H9 (cell line): ENCODE measurements around the gene FMN1. TPM values are rescaled to one million over a fixed set of nuclear protein-coding genes. Genes with fewer than 3 reads are reported as not detected.

Experiments used
- DNase-seq: peaks from one replicate; pipeline ENCODE4 v3.0.0-alpha.2; 2017
- H2AFZ ChIP-seq: one replicate; pipeline ENCODE4 v1.6.1; 2013; ENCODE audit warnings: mild to moderate bottlenecking, low read length, control low read depth, moderate library complexity
- H2AK5ac ChIP-seq: 2 replicates; pipeline ENCODE4 v1.6.1; 2013; ENCODE audit warnings: low read length, control low read depth, mixed read lengths; ENCODE audit not compliant: insufficient read length
- H2BK120ac ChIP-seq: one replicate; pipeline ENCODE4 v1.6.1; 2013; ENCODE audit warnings: low read depth, mild to moderate bottlenecking, low read length, control low read depth, inconsistent platforms; ENCODE audit not compliant: poor library complexity, severe bottlenecking
- H2BK12ac ChIP-seq: 2 replicates; pipeline ENCODE4 v1.6.1; 2013; ENCODE audit warnings: low read length, control low read depth, mixed read lengths, low read depth; ENCODE audit not compliant: insufficient read length
- H2BK15ac ChIP-seq: 2 replicates; pipeline ENCODE4 v1.6.1; 2013; ENCODE audit warnings: low read depth, low read length, control low read depth
- H2BK20ac ChIP-seq: one replicate; pipeline ENCODE4 v1.6.1; 2013; ENCODE audit warnings: low read depth, mild to moderate bottlenecking, low read length, control low read depth, inconsistent platforms; ENCODE audit not compliant: poor library complexity, severe bottlenecking
- H2BK5ac ChIP-seq: 2 replicates; pipeline ENCODE4 v1.6.1; 2013; ENCODE audit warnings: low read length, control low read depth, mixed read lengths; ENCODE audit not compliant: insufficient read length
- H3K14ac ChIP-seq: 2 replicates; pipeline ENCODE4 v1.6.1; 2013; ENCODE audit warnings: low read length, control low read depth; ENCODE audit not compliant: insufficient read depth
- H3K18ac ChIP-seq: 2 replicates; pipeline ENCODE4 v1.6.1; 2013; ENCODE audit warnings: low read depth, mild to moderate bottlenecking, mixed read lengths, low read length, control low read depth; ENCODE audit not compliant: insufficient read length
- H3K23ac ChIP-seq: 2 replicates; pipeline ENCODE4 v1.6.1; 2013; ENCODE audit warnings: low read length, control low read depth, mixed read lengths, low read depth; ENCODE audit not compliant: insufficient read length
- H3K23me2 ChIP-seq: 2 replicates; pipeline ENCODE4 v1.6.1; 2013; ENCODE audit warnings: low read depth, mild to moderate bottlenecking, mixed read lengths, low read length, control low read depth; ENCODE audit not compliant: insufficient read length, poor library complexity, severe bottlenecking
- H3K27ac ChIP-seq: 2 replicates; pipeline ENCODE4 v1.5.1; 2013; ENCODE audit warnings: low read length, control low read depth, mixed read lengths, low read depth; ENCODE audit not compliant: insufficient read length
- H3K27me3 ChIP-seq: 2 replicates; pipeline ENCODE4 v1.6.1; 2013; ENCODE audit warnings: low read length, control low read depth, inconsistent platforms; ENCODE audit not compliant: insufficient read depth
- H3K4ac ChIP-seq: 2 replicates; pipeline ENCODE4 v1.6.1; 2013; ENCODE audit warnings: low read depth, mild to moderate bottlenecking, control low read depth, inconsistent platforms, low read length, moderate library complexity
- H3K4me1 ChIP-seq: 2 replicates; pipeline ENCODE4 v1.6.1; 2013; ENCODE audit warnings: low read length, control low read depth, inconsistent platforms; ENCODE audit not compliant: insufficient read depth
- H3K4me2 ChIP-seq: 2 replicates; pipeline ENCODE4 v1.6.1; 2013; ENCODE audit warnings: low read length, control low read depth, mixed read lengths; ENCODE audit not compliant: insufficient read length, insufficient read depth
- H3K56ac ChIP-seq: 2 replicates; pipeline ENCODE4 v1.6.1; 2013; ENCODE audit warnings: low read depth, mild to moderate bottlenecking, mixed read lengths, low read length, control low read depth; ENCODE audit not compliant: insufficient read length
- H3K79me1 ChIP-seq: 2 replicates; pipeline ENCODE4 v1.6.1; 2013; ENCODE audit warnings: low read depth, mild to moderate bottlenecking, moderate library complexity, low read length, control low read depth, inconsistent platforms; ENCODE audit not compliant: insufficient read depth, poor library complexity, severe bottlenecking
- H3K79me2 ChIP-seq: 2 replicates; pipeline ENCODE4 v1.6.1; 2013; ENCODE audit warnings: low read length, control low read depth, inconsistent platforms; ENCODE audit not compliant: insufficient read depth
- H3K9ac ChIP-seq: 2 replicates; pipeline ENCODE4 v1.6.1; 2013; ENCODE audit warnings: low read length, control low read depth, mixed read lengths; ENCODE audit not compliant: insufficient read length; ENCODE audit errors: extremely low read depth
- H3K9me3 ChIP-seq: one replicate; pipeline ENCODE4 v1.6.1; 2013; ENCODE audit warnings: low read depth, low read length, inconsistent platforms; ENCODE audit not compliant: control insufficient read depth
- H3T11ph ChIP-seq: one replicate; pipeline ENCODE4 v1.6.1; 2013; ENCODE audit warnings: mild to moderate bottlenecking, low read length, control low read depth, inconsistent platforms
- H4K20me1 ChIP-seq: one replicate; pipeline ENCODE4 v1.6.1; 2013; ENCODE audit not compliant: control insufficient read depth, insufficient read length, insufficient read depth
- H4K5ac ChIP-seq: 2 replicates; pipeline ENCODE4 v1.6.1; 2013; ENCODE audit warnings: low read depth, mild to moderate bottlenecking, mixed read lengths, low read length, control low read depth; ENCODE audit not compliant: insufficient read length
- H4K8ac ChIP-seq: replicated peaks from 2 replicates; pipeline ENCODE4 v1.6.1; 2013; ENCODE audit warnings: low read length, control low read depth, mixed read lengths, low read depth; ENCODE audit not compliant: insufficient read length
- H4K91ac ChIP-seq: 2 replicates; pipeline ENCODE4 v1.6.1; 2013; ENCODE audit warnings: low read depth, mild to moderate bottlenecking, moderate library complexity, mixed read lengths, low read length, control low read depth; ENCODE audit not compliant: insufficient read length
- H3K27ac Mint-ChIP-seq, 3 experiments: 2 replicates in 2 of 3; 3 replicates in 1 of 3; pipeline ENCODE4 v1.8.0; 2020 to 2021; ENCODE audit warnings: mixed read lengths in 3 of 3, mild to moderate bottlenecking in 1 of 3, moderate library complexity in 1 of 3
- H3K27me3 Mint-ChIP-seq: 2 replicates; pipeline ENCODE4 v1.8.0; 2021; ENCODE audit warnings: low read depth, mild to moderate bottlenecking, moderate library complexity, mixed read lengths
- H3K36me3 Mint-ChIP-seq, 3 experiments: 2 replicates in 2 of 3; 3 replicates in 1 of 3; pipeline ENCODE4 v1.8.0; 2020 to 2021; ENCODE audit warnings: low read depth in 3 of 3, mixed read lengths in 3 of 3; ENCODE audit not compliant: insufficient read depth in 1 of 3
- H3K4me1 Mint-ChIP-seq, 2 experiments: 2 replicates each; pipeline ENCODE4 v1.8.0; 2020; ENCODE audit warnings: mixed read lengths in 2 of 2
- H3K4me3 Mint-ChIP-seq, 2 experiments: 2 replicates in 1 of 2; 3 replicates in 1 of 2; pipeline ENCODE4 v1.8.0; 2020 to 2021; ENCODE audit warnings: mild to moderate bottlenecking in 2 of 2, mixed read lengths in 2 of 2, moderate library complexity in 1 of 2
- H3K9me3 Mint-ChIP-seq, 2 experiments: 2 replicates in 1 of 2; 3 replicates in 1 of 2; pipeline ENCODE4 v1.8.0; 2020; ENCODE audit warnings: mild to moderate bottlenecking in 2 of 2, mixed read lengths in 2 of 2, moderate library complexity in 1 of 2
- CTCF ChIP-seq: fragments of 200-600 bp; sonication (generic); conservative IDR thresholded peaks from 3 replicates; pipeline ENCODE4 v1.8.0; 2021; ENCODE audit warnings: antibody characterized with exemption, mild to moderate bottlenecking
- WGBS: extraction: QIAGEN DNeasy Blood & Tissue Kit; methylation state at CpG from one replicate; pipeline ENCODE4 v1.1.7; 2013; ENCODE audit warnings: missing lambda C conversion rate, low lambda C conversion rate, mixed read lengths; ENCODE audit not compliant: insufficient read length; ENCODE audit errors: extremely low coverage; 5-methylcytosine and 5-hydroxymethylcytosine counted together
- total RNA-seq: library from RNA; stranded (reverse); gene quantifications from 2 replicates; pipeline ENCODE4 v1.2.1, GENCODE V29; 2021

FMN1 gene
- total RNA-seq, 1 experiment from 2014 or later: 1.9 TPM

- peaks cover 2% of the 10 kb centered on the region for H3K23me2 ChIP-seq
- peaks cover 17 to 19% of the 10 kb centered on the region in 2 experiments for H3K4me1 Mint-ChIP-seq
- H3K27me3 Mint-ChIP-seq: no peaks in the 10 kb centered on the region; the same call in 1 of the 2 replicates
- no peaks in the 10 kb centered on the region for H3K27me3 ChIP-seq
- H2BK120ac ChIP-seq: no peak overlapping the region
- no peak overlapping the region for H2BK5ac ChIP-seq
- no peaks in the 10 kb centered on the region; the same call in 1 of the 2 replicates for H3K4me1 ChIP-seq
- H3T11ph ChIP-seq: no peak overlapping the region
- H4K8ac ChIP-seq: no peak overlapping the region
- no peak overlapping the region; the same call in 1 of the 2 replicates for H3K14ac ChIP-seq
- H3K4me3 Mint-ChIP-seq: no peak overlapping the region
- no peak overlapping the region for H3K9ac ChIP-seq
- H2AFZ ChIP-seq: no peak overlapping the region
- no peak overlapping the region for H4K5ac ChIP-seq
- TF ChIP-seq CTCF: no peak
- no peaks in the 10 kb centered on the region for H3K9me3 Mint-ChIP-seq
- no peak overlapping the region for H2BK20ac ChIP-seq
- no peak overlapping the region for H2AK5ac ChIP-seq
- H3K27ac ChIP-seq: no peak overlapping the region
- DNase-seq: no peak
- no peaks in the 10 kb centered on the region for H3K9me3 ChIP-seq
- no peak overlapping the region for H4K91ac ChIP-seq
- no peak overlapping the region for H2BK12ac ChIP-seq
- no peak overlapping the region for H3K27ac Mint-ChIP-seq
- H3K4me2 ChIP-seq: no peak overlapping the region
- no peak overlapping the region for H3K56ac ChIP-seq
- H3K23ac ChIP-seq: no peak overlapping the region
- H3K36me3 Mint-ChIP-seq: no peaks in the 10 kb centered on the region; a peak in 1 of 7 replicates
- no CpG with 5 or more reads among the region's 7 CpGs for WGBS
- no peak overlapping the region for H2BK15ac ChIP-seq
- H4K20me1 ChIP-seq: no peaks in the 10 kb centered on the region
- no peak overlapping the region for H3K4ac ChIP-seq
- H3K79me1 ChIP-seq: no peaks in the 10 kb centered on the region
- H3K79me2 ChIP-seq: no peaks in the 10 kb centered on the region
- no peak overlapping the region for H3K18ac ChIP-seq
Observed at GRCh38 chr15:32838338-32838737, 356.2 kb downstream of the FMN1 start.
